DOHH2 (cell line): ENCODE measurements around the gene ABCG1.

Source experiments
- H3F3A ChIP-seq: fragments of 200-600 bp; sonication (generic), shearing (Covaris generic); 2 replicates; pipeline ENCODE4 v1.6.0; 2016; ENCODE audit warnings: antibody characterized with exemption, mild to moderate bottlenecking; ENCODE audit not compliant: control insufficient read depth, insufficient read depth
- H3K27ac ChIP-seq: fragments of 200-600 bp; sonication (generic); 2 replicates; pipeline ENCODE4 v1.5.1; 2014; ENCODE audit warnings: low read depth, mild to moderate bottlenecking, low read length, moderate library complexity
- H3K27me3 ChIP-seq: fragments of 200-600 bp; sonication (generic); 2 replicates; pipeline ENCODE4 v1.6.1; 2014; ENCODE audit warnings: mild to moderate bottlenecking, low read length, mixed read lengths; ENCODE audit not compliant: control insufficient read depth
- H3K36me3 ChIP-seq: fragments of 200-600 bp; sonication (generic); 2 replicates; pipeline ENCODE4 v1.6.1; 2014; ENCODE audit warnings: mild to moderate bottlenecking, low read length, moderate library complexity, mixed read lengths; ENCODE audit not compliant: control insufficient read depth
- H3K4me1 ChIP-seq: fragments of 200-600 bp; sonication (generic); 2 replicates; pipeline ENCODE4 v1.6.1; 2014; ENCODE audit warnings: mild to moderate bottlenecking, low read length, mixed read lengths; ENCODE audit not compliant: control insufficient read depth
- H3K4me2 ChIP-seq: fragments of 200-600 bp; sonication (generic); 2 replicates; pipeline ENCODE4 v1.6.0; 2014; ENCODE audit warnings: mild to moderate bottlenecking, low read length, moderate library complexity
- H3K4me3 ChIP-seq: fragments of 200-600 bp; sonication (generic); 2 replicates; pipeline ENCODE4 v1.5.1; 2014; ENCODE audit warnings: mild to moderate bottlenecking, low read length, mixed read lengths
- H3K79me2 ChIP-seq: fragments of 200-600 bp; sonication (generic); 2 replicates; pipeline ENCODE4 v1.6.1; 2014; ENCODE audit warnings: mild to moderate bottlenecking, low read length, mixed read lengths; ENCODE audit not compliant: control insufficient read depth
- H3K9me2 ChIP-seq: fragments of 200-600 bp; sonication (generic); replicated peaks from 2 replicates; pipeline ENCODE4 v1.6.1; 2014; ENCODE audit warnings: mild to moderate bottlenecking, low read length, mixed read lengths; ENCODE audit not compliant: control insufficient read depth
- H3K9me3 ChIP-seq: fragments of 200-600 bp; sonication (generic); 2 replicates; pipeline ENCODE4 v1.6.1; 2014; ENCODE audit warnings: antibody characterized with exemption, low read length, mixed read lengths; ENCODE audit not compliant: control insufficient read depth, insufficient read depth
- H4K20me1 ChIP-seq: fragments of 200-600 bp; sonication (generic); 2 replicates; pipeline ENCODE4 v1.6.0; 2014; ENCODE audit warnings: low read depth, mild to moderate bottlenecking, antibody characterized with exemption, low read length, moderate library complexity; ENCODE audit not compliant: control insufficient read depth, insufficient read depth
- CTCF ChIP-seq: fragments of 200-600 bp; sonication (generic); IDR thresholded peaks from one replicate; pipeline ENCODE4 v1.5.1; 2014; ENCODE audit warnings: antibody characterized with exemption, mild to moderate bottlenecking, low read depth, low read length; ENCODE audit not compliant: poor library complexity, severe bottlenecking
- EZH2phosphoT487 ChIP-seq: fragments of 200-600 bp; sonication (generic); IDR thresholded peaks from 2 replicates; pipeline ENCODE4 v1.6.1; 2017; ENCODE audit warnings: borderline replicate concordance, mild to moderate bottlenecking, antibody characterized with exemption, low read length, moderate library complexity, mixed read lengths

Gene ABCG1

GRCh38 chr21:42276526-42277154 lies 57.7 kb downstream of the ABCG1 start:
- Histone ChIP-seq H3K4me3 (no peak overlapping the region), H3F3A (no peaks in the 10 kb centered on the region), H3K27ac (no peak overlapping the region), H3K79me2 (no peaks in the 10 kb centered on the region), H3K4me1 (no peaks in the 10 kb centered on the region), H3K36me3 (no peaks in the 10 kb centered on the region), H3K4me2 (no peak overlapping the region), H3K9me2 (no peaks in the 10 kb centered on the region), H3K27me3 (no peaks in the 10 kb centered on the region), H3K9me3 (no peaks in the 10 kb centered on the region), H4K20me1 (no peaks in the 10 kb centered on the region)
- TF ChIP-seq EZH2phosphoT487 (no peak), CTCF (no peak)

- H3K9me3 ChIP-seq: no peaks in the 10 kb centered on the region
- no peaks in the 10 kb centered on the region for H3F3A ChIP-seq
- no peaks in the 10 kb centered on the region for H3K79me2 ChIP-seq
- H3K4me2 ChIP-seq: no peak overlapping the region
- H3K27me3 ChIP-seq: no peaks in the 10 kb centered on the region
- no peaks in the 10 kb centered on the region for H3K9me2 ChIP-seq
- no peak overlapping the region for H3K4me3 ChIP-seq
- no peaks in the 10 kb centered on the region for H4K20me1 ChIP-seq
- no peaks in the 10 kb centered on the region for H3K36me3 ChIP-seq
- TF ChIP-seq EZH2phosphoT487: no peak
- TF ChIP-seq CTCF: no peak
- no peaks in the 10 kb centered on the region for H3K4me1 ChIP-seq
- H3K27ac ChIP-seq: no peak overlapping the region
These were observed 58.7 kb downstream of the ABCG1 start for GRCh38 chr21:42277593-42277992.

- H3K9me2 ChIP-seq: no peaks in the 10 kb centered on the region
- no peaks in the 10 kb centered on the region for H4K20me1 ChIP-seq
- H3K4me2 ChIP-seq: no peak overlapping the region
- H3F3A ChIP-seq: no peaks in the 10 kb centered on the region
- TF ChIP-seq EZH2phosphoT487 (no peak), CTCF (no peak)
- H3K4me3 ChIP-seq: no peak overlapping the region
- no peaks in the 10 kb centered on the region for H3K4me1 ChIP-seq
- H3K27me3 ChIP-seq: no peaks in the 10 kb centered on the region
- no peak overlapping the region for H3K27ac ChIP-seq
- H3K9me3 ChIP-seq: no peaks in the 10 kb centered on the region
- H3K36me3 ChIP-seq: no peaks in the 10 kb centered on the region
- H3K79me2 ChIP-seq: no peaks in the 10 kb centered on the region
These were observed 59.7 kb downstream of the ABCG1 start for GRCh38 chr21:42278451-42279149.
